Endometrium (tissue), 2 donors: ENCODE measurements around the gene GALNT11.

Experiments used
- FAIRE-seq: peaks from 2 replicates; lab custom pipeline; 2012; peaks lifted over from hg19 to GRCh38; lab: Jason Lieb, UNC
- donor health status: control.
- donor health status: control.

GALNT11 gene

GRCh38 chr7:152149363-152149762 is 123.9 kb downstream of the GALNT11 start:
- no peak for FAIRE-seq

- no peak for FAIRE-seq
Measured at GRCh38 chr7:152152267-152152666, 126.8 kb downstream of the GALNT11 start.

GRCh38 chr7:152158801-152159587 is 133.5 kb downstream of the GALNT11 start:
- FAIRE-seq = no peak

GRCh38 chr7:152161171-152161570 is 135.7 kb downstream of the GALNT11 start:
- FAIRE-seq = no peak

- FAIRE-seq = no peak
Measured at GRCh38 chr7:152162287-152162686, 136.8 kb downstream of the GALNT11 start.
